GM18907 (cell line): Measurements from ENCODE around the gene IKZF2.

Experiments used
- ATAC-seq: cut with Tn5 transposase; IDR thresholded peaks from one replicate; pipeline ENCODE4 v1.9.1; 2021; ENCODE audit warnings: mild to moderate bottlenecking, moderate library complexity; ENCODE audit not compliant: unreplicated experiment

IKZF2 gene

GRCh38 chr2:212968284-212969081 is 182.9 kb downstream of the IKZF2 start:
- ATAC-seq = peak; percentile 56

- ATAC-seq = no peak
Measured at GRCh38 chr2:212966884-212967283, 184.5 kb downstream of the IKZF2 start.

- no peak for ATAC-seq
Measured at GRCh38 chr2:212962691-212963090, 188.7 kb downstream of the IKZF2 start.

- no peak for ATAC-seq
Measured at GRCh38 chr2:212961255-212961654, 190.2 kb downstream of the IKZF2 start.

GRCh38 chr2:212960336-212960735 is 191.1 kb downstream of the IKZF2 start:
- no peak for ATAC-seq

- ATAC-seq = no peak
Measured at GRCh38 chr2:212959471-212960117, 191.8 kb downstream of the IKZF2 start.

GRCh38 chr2:212958757-212959295 is 192.6 kb downstream of the IKZF2 start:
- no peak for ATAC-seq

- no peak for ATAC-seq
Measured at GRCh38 chr2:212958133-212958532, 193.3 kb downstream of the IKZF2 start.

GRCh38 chr2:212957624-212958023 is 193.8 kb downstream of the IKZF2 start:
- no peak for ATAC-seq

- no peak for ATAC-seq
Measured at GRCh38 chr2:212956665-212957607, 194.5 kb downstream of the IKZF2 start.

GRCh38 chr2:212953170-212953920 is 198.1 kb downstream of the IKZF2 start:
- peak; percentile 96 for ATAC-seq

GRCh38 chr2:212949786-212950185 is 201.6 kb downstream of the IKZF2 start:
- no peak for ATAC-seq
